ENCODE results near the gene DNM3.

DNA sequence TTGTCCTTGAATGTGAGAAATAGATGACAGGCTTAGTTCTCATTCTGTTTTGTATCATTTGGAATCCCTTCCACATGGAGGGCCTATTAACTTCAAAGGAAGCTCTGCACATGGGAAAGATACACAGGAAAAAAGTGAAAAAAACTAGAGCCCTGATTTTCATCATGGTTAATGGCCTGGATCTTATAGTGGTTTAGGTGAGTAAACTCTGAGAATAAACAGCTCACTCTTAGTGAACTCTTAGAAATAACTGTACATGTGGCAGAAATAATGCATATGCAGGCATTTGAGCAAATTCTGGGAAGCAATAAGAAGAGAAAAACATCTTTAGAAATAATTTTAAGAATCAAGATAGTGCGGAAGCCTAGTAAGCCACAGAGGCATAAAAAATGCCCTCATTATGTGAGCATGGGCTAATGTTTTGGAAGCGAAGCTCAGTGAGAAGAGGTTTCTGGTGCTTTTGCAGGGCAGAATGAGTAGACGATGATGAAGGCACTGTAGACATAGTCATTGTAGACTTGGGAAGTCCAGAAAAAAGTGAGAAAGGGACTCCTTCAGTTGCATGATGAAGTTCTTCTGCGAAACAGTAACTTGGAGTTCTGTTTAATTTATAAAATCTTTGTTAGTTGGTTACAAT lies 279.9 kb downstream of the DNM3 start:
- TF ChIP-seq, protein P1, sequence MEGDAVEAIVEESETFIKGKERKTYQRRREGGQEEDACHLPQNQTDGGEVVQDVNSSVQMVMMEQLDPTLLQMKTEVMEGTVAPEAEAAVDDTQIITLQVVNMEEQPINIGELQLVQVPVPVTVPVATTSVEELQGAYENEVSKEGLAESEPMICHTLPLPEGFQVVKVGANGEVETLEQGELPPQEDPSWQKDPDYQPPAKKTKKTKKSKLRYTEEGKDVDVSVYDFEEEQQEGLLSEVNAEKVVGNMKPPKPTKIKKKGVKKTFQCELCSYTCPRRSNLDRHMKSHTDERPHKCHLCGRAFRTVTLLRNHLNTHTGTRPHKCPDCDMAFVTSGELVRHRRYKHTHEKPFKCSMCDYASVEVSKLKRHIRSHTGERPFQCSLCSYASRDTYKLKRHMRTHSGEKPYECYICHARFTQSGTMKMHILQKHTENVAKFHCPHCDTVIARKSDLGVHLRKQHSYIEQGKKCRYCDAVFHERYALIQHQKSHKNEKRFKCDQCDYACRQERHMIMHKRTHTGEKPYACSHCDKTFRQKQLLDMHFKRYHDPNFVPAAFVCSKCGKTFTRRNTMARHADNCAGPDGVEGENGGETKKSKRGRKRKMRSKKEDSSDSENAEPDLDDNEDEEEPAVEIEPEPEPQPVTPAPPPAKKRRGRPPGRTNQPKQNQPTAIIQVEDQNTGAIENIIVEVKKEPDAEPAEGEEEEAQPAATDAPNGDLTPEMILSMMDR (IDR thresholded peaks at IDR 0.05): no peak
- TF ChIP-seq POLR2A (IDR thresholded peaks at IDR 0.05) (no peak), EP300 (IDR thresholded peaks at IDR 0.05) (no peak)
